GM18873 (cell line): Measurements from ENCODE around the gene MYD88.
A peak's percentile ranks its signal among the peaks of the same experiment; 100 is the strongest.
"Not testable (repeated sequence)": the region's sequence is repeated elsewhere in the genome, so short reads cannot be mapped to it uniquely, and the experiment has no call there.

Source experiments
- ATAC-seq: cut with Tn5 transposase; IDR thresholded peaks from one replicate; pipeline ENCODE4 v1.9.1; 2021; ENCODE audit warnings: mild to moderate bottlenecking, moderate library complexity, moderate number of reproducible peaks; ENCODE audit not compliant: unreplicated experiment, low FRiP score

Gene MYD88

DNA sequence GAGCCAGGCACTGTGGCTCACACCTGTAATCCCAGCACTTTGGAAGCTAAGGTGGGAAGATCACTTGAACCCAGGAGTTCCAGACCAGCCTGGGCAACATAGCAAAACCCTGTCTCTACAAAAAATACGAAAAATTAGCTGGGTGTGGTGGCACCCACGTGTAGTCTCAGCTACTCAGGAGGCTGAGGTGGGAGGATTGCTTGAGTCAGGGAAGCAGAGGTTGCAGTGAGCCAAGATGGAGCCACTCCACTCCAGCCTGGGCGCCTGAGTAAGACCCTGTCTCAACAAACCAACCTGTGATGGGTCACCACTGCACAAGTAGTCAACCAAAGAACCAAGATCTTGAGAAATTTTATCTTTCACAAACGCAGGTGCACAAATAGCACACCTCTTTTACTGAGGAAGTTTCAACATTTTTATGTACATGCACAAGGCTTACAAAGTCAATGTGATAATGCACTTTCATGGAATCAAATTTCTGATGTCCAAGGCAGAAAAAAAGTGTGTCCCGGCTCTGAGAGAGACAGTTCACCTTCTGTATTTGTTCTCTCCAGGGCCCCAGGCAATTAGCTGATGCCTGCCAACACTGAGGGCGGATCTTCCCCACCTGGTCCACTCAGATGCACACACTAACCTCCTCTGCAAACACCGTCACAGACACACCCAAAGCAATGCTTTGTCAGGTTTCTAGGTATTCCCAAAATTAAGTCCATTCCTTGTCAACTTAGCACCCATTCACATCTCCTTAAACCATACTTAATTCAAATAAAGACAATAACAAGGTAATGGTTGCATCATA, 13.9 kb upstream of the MYD88 start:
- ATAC-seq, result no peak

DNA sequence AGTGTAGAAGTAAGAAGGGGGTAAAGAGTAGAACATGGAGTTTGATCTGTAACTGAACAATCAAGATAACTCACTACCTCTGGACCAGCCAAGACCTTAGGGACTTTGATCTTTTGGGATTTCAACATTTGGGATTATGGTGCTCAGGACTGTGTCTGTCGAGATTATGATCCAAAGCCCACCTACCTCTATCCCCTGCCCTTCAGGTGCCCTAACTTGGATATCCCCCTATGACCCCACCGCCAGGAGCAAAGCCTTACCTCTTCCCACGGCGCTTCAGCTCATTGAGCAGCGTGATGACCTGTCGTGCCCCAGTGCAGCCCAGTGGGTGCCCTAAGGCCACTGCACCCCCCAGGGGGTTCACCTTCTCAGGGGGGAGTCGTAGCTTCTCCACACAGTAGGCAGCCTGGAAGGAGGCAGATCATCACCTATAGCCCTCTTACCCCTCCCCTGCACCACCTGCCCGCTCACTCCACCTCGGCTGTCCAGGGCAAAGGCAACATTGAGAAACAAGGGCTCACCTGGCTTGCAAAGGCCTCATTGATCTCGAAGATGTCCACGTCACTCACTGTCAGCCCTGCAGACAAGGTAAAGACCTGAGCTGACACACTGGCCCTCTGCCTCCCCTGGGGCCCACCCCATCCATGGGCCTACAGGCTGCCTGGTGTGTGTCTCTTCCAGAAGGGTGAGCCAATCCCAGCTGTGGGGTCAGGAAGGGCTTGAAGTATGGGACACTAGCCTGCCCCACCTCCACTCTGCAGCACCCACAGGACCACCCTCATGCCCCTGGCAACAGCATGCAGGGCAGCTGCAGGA, 12.9 kb upstream of the MYD88 start:
- ATAC-seq, result no peak

DNA sequence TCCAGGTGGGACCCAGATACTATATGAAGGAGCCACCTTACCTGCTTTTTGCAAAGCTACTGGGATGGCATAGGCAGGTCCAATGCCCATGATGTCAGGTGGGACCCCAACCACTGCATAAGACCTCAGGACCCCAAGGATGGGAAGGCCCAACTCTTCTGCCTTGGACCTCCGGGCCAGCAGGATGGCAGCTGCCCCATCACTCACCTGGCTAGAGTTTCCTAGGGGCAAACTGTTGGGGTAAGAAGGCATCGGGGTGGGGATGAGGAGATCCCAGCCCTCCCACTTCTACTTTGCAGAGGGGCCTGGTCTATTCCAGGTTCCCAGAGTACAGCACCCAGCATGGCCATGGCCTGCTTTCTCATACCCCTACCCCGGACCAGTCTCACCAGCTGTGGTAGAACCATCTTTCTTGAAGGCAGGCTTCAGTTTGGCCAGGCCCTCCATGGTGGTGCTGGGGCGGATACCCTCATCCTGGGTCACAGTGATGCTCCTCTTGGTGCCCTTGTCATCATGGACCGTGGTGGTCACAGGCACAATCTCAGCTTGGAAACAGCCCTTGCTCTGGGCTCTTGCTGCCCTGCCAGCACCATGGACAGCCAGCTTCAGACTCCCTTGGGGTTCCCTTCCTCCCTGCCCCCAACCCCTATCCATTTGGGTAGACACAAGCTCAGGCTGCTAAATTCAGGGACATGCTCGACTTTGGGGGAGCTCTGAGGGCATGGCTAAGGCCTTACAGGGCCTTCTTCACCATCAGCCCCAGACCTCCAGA, 12.2 kb upstream of the MYD88 start:
- no peak for ATAC-seq

DNA sequence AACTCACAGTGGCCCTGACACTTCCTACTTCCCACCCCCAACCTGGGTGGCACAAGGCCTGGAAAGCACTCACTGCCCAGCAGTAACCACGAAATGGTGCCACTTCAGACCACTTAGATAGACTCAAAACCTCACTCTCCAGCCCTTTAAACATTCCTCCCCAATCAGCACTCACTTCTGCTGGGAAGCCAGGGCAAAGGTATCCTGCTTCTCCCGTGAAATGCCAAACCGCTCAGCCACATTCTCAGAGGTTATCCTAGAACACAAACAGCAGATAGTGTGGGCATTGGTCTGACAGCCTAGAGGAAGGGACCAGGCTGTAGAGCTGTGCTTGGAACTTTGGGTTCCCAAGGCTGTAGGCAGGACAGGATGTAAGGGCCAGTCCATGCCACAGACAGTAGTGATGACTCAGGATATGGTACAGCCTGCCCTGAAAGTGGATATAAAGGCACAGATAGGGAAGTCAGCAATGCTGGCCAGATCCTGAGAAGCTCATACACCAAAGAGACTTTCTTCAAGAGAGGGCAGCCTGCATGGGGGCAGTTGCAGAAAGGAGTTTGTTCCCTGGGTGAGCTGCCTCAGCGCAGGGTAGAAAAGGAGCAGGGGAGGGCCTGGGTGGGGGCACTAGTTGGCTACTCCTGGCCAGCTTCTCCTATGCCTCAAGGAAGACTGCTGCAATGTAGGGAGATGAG, 10.7 kb upstream of the MYD88 start:
- no peak for ATAC-seq

- no peak for ATAC-seq
Measured at GRCh38 chr3:38128303-38128655, 10.2 kb upstream of the MYD88 start.

DNA sequence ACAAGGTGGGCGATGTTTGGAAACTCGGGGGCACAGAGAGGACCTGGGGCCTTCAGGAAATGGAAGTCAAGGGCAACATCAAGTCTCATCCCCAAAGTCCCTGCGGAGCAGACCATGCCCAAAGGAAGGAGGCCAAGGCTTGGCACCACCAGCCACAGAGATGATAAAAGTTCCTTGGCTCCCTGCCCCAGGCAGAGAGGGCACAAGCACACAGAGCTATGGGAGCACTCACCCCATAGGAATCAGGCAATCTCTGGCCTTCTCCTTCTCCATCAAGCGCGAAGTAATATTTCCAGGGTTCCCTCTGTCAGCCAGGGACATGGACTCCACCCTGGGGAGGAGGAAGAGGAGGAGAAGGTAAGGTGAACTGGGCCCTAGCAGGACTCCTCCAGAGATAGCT, 9.4 kb upstream of the MYD88 start:
- ATAC-seq, result no peak

DNA sequence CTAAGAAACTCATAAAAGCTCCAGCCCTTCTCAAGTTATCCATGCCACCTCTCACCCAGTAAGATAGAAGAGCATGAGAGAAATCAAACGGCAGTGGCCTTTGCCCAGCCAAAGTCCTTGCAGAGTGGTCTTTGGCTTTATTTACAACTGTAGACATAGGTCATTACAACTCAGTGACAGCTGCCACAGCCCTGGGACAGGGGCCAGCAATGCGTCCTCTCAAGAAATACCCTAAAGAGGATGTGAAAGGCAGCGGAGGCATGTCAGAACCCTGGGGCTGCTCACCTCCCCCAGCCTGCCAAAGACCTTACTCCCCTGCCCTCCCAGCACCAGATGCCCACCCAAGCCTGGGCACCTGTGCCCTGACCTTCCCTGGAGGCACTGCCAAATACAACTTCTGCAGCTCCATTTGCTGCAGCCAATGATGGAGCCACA, 7.8 kb upstream of the MYD88 start:
- no peak for ATAC-seq

- no peak for ATAC-seq
Measured at GRCh38 chr3:38131621-38132369, 6.7 kb upstream of the MYD88 start.

GRCh38 chr3:38133209-38133556, 5.3 kb upstream of the MYD88 start:
- no peak for ATAC-seq

- no peak for ATAC-seq
Measured at GRCh38 chr3:38133557-38134405, 4.7 kb upstream of the MYD88 start.

- not testable (repeated sequence) for ATAC-seq
Measured at GRCh38 chr3:38134517-38135143, 3.8 kb upstream of the MYD88 start.

DNA sequence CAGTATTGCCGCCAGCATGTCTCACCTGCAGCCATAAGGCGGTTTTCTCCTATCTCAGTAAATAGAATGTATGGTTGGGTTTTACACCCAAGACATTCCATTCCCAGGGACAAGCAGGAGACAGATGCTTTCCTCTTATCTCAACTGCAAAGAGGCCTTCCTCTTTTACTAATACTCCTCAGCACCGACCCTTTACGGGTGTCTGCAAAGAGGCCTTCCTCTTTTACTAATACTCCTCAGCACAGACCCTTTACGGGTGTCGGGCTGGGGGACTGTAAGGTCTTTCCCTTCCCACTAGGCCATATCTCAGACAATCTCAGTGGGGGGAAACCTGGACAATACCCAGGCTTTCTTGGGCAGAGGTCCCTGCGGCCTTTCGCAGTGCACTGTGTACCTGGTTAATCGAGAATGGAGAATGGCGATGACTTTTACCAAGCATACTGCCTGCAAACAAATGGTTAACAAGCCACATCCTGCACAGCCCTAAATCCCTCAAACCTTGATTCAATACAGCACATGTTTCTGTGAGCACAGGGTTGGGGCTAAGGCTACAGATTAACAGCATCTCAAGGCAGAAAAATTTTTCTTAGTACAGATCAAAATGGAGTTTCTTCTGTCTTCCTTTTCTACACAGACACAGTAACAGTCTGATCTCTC, 2.7 kb upstream of the MYD88 start:
- ATAC-seq, result not testable (repeated sequence)

GRCh38 chr3:38136393-38136776, 2.1 kb upstream of the MYD88 start:
- ATAC-seq, result no peak

DNA sequence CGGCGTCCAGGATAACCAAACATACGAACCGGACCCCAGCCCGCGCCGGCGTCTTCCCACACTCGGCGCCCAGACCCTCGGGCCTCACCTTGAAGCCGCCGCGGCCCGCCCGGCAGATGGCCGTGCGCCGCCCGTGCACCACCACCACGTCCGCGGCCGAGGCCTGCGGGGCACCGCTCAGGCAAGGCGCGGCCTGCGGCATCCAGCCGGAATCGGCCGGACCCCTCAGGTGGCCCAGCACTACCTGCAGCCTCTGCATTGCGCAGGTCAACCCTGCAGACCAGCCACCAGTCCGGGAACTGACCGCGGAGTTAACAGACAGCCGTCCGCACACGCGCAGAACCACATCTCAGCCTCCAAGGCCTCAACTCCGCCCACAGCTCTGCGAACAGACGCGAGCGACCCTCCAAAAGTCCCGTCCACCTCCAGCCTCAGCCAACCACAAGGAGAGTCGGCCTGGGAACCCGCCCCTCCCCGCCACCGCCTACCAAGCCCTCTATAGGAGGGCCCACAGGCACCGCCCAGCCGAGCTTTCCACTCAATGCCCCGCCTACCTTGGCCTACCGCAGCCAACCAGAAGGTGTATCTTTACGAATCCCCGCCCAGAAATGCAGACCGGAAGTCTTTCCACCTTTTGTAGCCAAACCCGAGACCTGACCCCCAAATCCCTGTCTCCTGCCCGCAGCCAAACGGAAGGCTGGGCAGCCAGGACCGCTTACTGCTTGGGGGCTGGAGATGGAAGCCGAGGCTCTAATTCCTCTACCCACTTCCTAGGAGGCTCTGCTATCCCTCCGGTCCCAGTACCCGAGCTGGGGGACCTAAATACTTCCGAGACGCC, 1.5 kb upstream of the MYD88 start, which contains the start of gene ACAA1:
Gene ACAA1, minus strand, starts transcription at position 351 of the 838 bp plus-strand sequence. Its CDS starts 92 bp downstream, at position 259.
- peak; percentile 86 for ATAC-seq

DNA sequence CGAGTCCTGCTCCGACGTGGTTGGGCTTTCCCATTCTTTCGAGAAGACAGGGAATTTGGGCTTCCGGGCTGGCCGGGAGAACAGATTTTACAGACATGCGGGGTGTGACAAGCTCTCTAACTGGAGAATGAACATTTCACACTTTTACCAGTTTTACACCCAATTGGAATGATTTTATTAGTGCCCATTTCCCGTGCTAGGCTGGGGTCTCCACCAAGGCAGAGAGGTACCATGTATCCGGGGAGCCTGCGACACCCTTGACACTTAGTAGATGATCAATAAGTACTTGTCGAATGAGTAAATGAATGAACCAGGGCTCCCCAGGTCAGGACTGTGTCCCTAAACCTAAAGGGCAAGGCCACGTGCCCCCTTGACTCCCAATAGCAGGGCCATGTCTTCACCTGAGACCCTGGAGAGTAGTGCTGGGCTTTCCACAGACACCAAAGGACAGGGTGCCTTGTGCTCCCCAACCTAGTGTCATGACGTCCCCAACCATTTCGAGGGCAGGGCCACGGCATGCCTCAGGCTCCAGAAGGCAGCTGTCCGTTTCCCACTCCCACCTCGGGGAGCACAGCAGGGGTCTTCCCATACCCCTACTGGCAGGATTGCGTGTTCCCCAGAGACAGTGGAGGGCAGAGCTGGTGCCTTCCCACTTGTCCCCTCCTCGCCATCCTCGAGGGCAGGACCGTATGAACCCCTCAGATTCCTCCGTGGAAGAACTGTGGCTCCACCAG, 679 bp upstream of the MYD88 start:
- ATAC-seq, result no peak

- ATAC-seq, result no peak
Measured at GRCh38 chr3:38139191-38139590, 730 bp downstream of the MYD88 start.
